Measurements from ENCODE around the gene MARK4.

The MARK4 gene

DNA sequence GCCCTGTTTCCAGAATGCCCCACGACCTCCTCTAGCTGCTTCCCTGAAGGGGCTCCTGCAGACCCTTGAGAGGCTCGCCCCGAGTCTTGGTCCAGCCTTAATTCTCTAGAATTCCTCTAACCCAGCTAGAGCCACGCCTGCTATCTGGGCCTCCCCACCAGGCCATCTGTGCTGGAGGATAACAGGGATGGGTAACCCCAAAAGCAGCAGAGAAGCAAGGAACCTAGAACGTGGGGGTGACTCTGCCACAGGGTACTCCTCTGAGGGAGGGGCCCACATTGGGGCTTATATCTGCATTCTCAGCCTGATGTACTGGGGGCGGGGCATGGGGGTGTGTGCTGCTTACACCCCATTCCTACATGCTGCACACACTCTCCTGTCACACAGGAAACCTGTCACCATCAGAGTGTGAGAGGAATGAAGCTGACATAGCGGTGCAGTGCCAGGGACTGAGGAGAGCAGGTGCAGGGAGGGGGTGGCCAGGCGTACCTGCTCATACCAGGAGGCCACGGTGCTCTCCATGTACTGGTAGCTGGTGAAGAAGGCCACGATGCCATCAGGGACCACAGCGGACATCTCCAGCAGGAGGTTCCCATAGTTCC is 103.3 kb downstream of the MARK4 start:
- no peak for DNase-seq

Measured in hypothalamus (tissue), 51 donors.